WERI-Rb-1 (cell line): ENCODE data around the gene TSPAN18.
A peak's percentile ranks its signal among the peaks of the same experiment; 100 is the strongest.

ENCODE experiments used
- DNase-seq: peaks from one replicate; pipeline ENCODE4 v3.0.0-alpha.2; 2020
- H3K27ac ChIP-seq: fragments of 250-450 bp; sonication (Bioruptor Pico); 2 replicates; pipeline ENCODE4 v1.5.1; 2020; ENCODE audit warnings: mild to moderate bottlenecking, moderate library complexity
- H3K27me3 ChIP-seq: fragments of 250-450 bp; sonication (Bioruptor Pico); 2 replicates; pipeline ENCODE4 v1.5.1; 2021; ENCODE audit warnings: mild to moderate bottlenecking, low read depth, moderate library complexity; ENCODE audit not compliant: insufficient read depth, severe bottlenecking
- H3K36me3 ChIP-seq: fragments of 250-450 bp; sonication (Bioruptor Pico); 2 replicates; pipeline ENCODE4 v1.5.1; 2020; ENCODE audit warnings: mild to moderate bottlenecking, moderate library complexity
- H3K4me3 ChIP-seq: 2 replicates; pipeline ENCODE4 v1.5.1; 2011; ENCODE audit warnings: low read depth, mild to moderate bottlenecking, control low read depth, low read length
- H3K9me3 ChIP-seq: fragments of 250-450 bp; sonication (Bioruptor Pico); 2 replicates; pipeline ENCODE4 v1.5.1; 2021; ENCODE audit warnings: mild to moderate bottlenecking, moderate library complexity; ENCODE audit not compliant: severe bottlenecking
- TF ChIP-seq, protein P1 (sequence below): IDR thresholded peaks from 2 replicates; pipeline ENCODE4 v1.5.1; 2011; ENCODE audit warnings: low read depth, mild to moderate bottlenecking, control low read depth, inconsistent platforms, low read length

The TSPAN18 gene

GRCh38 chr11:44923115-44923514 is 196.4 kb downstream of the TSPAN18 start:
- Histone ChIP-seq H3K36me3 (no peaks in the 10 kb centered on the region), H3K9me3 (no peaks in the 10 kb centered on the region), H3K4me3 (no peak overlapping the region), H3K27ac (no peak overlapping the region), H3K27me3 (no peaks in the 10 kb centered on the region)
- TF ChIP-seq, protein P1, sequence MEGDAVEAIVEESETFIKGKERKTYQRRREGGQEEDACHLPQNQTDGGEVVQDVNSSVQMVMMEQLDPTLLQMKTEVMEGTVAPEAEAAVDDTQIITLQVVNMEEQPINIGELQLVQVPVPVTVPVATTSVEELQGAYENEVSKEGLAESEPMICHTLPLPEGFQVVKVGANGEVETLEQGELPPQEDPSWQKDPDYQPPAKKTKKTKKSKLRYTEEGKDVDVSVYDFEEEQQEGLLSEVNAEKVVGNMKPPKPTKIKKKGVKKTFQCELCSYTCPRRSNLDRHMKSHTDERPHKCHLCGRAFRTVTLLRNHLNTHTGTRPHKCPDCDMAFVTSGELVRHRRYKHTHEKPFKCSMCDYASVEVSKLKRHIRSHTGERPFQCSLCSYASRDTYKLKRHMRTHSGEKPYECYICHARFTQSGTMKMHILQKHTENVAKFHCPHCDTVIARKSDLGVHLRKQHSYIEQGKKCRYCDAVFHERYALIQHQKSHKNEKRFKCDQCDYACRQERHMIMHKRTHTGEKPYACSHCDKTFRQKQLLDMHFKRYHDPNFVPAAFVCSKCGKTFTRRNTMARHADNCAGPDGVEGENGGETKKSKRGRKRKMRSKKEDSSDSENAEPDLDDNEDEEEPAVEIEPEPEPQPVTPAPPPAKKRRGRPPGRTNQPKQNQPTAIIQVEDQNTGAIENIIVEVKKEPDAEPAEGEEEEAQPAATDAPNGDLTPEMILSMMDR, result no peak
- DNase-seq, result no peak

DNA sequence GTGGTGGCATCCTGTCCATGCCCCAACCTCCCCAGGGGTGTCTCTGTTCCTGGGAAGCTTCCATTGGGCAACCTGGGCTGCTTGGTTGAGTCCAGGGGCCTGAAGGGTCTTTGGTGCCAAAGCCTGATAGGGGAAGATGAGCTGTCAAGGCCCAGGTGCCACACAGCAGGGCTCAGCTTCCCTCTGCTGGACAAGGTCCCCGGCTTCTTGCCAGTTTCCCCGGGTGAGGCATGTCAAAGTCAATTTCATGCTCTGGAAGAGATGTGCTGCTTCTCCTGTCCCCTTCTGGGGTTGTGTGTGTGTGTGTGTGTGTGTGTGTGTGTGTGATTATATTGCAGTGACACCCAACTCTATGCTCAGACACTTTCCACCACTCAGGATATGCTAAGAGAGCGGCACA is 197.0 kb downstream of the TSPAN18 start:
- no peaks in the 10 kb centered on the region for H3K36me3 ChIP-seq
- TF ChIP-seq, protein P1, result no peak
- no peak overlapping the region for H3K4me3 ChIP-seq
- H3K27me3 ChIP-seq, result no peaks in the 10 kb centered on the region
- no peak for DNase-seq
- H3K9me3 ChIP-seq, result no peaks in the 10 kb centered on the region
- no peak overlapping the region for H3K27ac ChIP-seq

- H3K27ac ChIP-seq, result no peak overlapping the region
- TF ChIP-seq, protein P1, result no peak
- H3K27me3 ChIP-seq, result no peaks in the 10 kb centered on the region
- no peaks in the 10 kb centered on the region for H3K36me3 ChIP-seq
- no peak overlapping the region for H3K4me3 ChIP-seq
- DNase-seq, result no peak
- H3K9me3 ChIP-seq, result no peaks in the 10 kb centered on the region
These were observed 199.3 kb downstream of the TSPAN18 start for GRCh38 chr11:44926036-44926435.

DNA sequence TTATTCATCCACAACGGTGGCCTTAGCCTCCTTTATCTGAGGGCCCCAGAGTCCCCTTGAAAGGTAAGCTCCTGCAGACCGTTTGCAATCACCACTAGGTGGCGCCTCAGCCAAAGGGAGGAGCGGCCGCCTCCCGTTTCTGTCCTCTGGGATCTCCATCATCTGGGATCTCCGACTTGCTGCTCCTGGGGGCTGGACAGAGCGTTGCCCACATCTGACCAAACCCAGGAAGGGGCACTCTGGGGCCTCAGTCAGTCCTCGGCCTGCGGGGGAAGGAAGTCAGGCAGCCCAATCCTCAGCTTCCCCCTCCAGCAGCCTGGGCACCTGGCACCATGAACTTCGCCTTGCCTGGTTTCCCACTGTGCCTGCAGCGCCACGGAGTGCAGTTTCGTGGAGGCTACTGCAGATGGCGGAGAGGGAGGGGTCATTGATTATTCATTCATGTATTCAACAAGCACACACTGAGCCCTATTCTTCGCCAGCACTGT is 200.5 kb downstream of the TSPAN18 start:
- no peaks in the 10 kb centered on the region for H3K36me3 ChIP-seq
- TF ChIP-seq, protein P1, result peak; percentile 86
- H3K27ac ChIP-seq, result no peak overlapping the region
- H3K9me3 ChIP-seq, result no peaks in the 10 kb centered on the region
- peak; percentile 84 for DNase-seq
- H3K4me3 ChIP-seq, result no peak overlapping the region
- no peaks in the 10 kb centered on the region for H3K27me3 ChIP-seq

DNA sequence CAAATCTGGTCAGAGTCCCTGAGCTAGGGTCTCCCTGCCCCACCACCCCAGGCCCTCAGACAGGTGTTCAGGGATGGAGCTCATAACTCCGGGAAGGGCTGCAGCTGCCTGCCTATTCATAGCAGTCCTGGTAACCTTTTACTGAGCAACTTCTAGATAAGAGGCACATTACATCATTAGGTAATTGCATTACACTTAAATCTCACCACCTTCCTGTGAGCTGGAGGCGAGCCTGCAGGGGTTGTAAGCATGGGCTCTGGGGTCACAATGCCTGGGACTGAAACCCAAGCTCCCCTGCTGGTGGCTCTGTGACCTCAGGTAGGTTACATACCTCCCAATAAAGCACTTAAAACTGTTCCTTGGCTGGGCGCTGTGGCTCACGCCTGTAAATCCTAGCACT is 201.4 kb downstream of the TSPAN18 start:
- Histone ChIP-seq H3K27me3 (no peaks in the 10 kb centered on the region), H3K4me3 (no peak overlapping the region)
- TF ChIP-seq, protein P1, result no peak

DNA sequence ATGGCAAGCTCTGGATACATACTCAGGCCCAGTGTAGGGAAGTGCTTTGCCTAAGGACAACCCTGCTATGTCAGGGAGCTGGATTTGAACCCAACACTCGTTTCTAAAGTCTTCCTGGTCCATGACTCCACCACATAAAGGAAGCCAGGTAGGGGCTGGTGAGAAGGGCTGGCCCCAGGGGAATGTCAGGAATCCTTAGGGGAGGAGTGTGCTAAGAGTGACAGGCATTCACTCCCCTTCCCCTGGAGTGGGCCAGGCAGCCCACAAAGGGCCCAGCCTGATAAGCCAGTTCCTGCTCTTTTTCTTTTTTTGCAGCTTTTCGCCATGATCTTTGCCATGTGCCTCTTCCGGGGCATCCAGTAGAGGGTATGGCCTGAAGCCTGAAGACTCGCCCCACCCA is 202.1 kb downstream of the TSPAN18 start:
- Histone ChIP-seq H3K27me3 (no peaks in the 10 kb centered on the region), H3K36me3 (peaks cover 8% of the 10 kb centered on the region), H3K4me3 (no peak overlapping the region), H3K27ac (no peak overlapping the region), H3K9me3 (no peaks in the 10 kb centered on the region)
- TF ChIP-seq, protein P1, result no peak
- no peak for DNase-seq

More for the DNA sequence above, 201.4 kb downstream of the TSPAN18 start:
- no peak for DNase-seq
- H3K9me3 ChIP-seq, result no peaks in the 10 kb centered on the region
- H3K27ac ChIP-seq, result no peak overlapping the region
- peaks cover 2% of the 10 kb centered on the region for H3K36me3 ChIP-seq
